DND-41 (cell line): ENCODE measurements around the gene TAS2R10.

ENCODE experiments used
- CTCF ChIP-seq: IDR thresholded peaks from 2 replicates; pipeline ENCODE4 v1.5.1; 2012; ENCODE audit warnings: borderline replicate concordance, low read length, moderate library complexity, mild to moderate bottlenecking; ENCODE audit not compliant: poor library complexity, severe bottlenecking; ENCODE audit errors: extremely low read depth
- EZH2 ChIP-seq: IDR thresholded peaks from 3 replicates; pipeline ENCODE4 v1.6.1; 2012; ENCODE audit warnings: borderline replicate concordance, low read depth, mild to moderate bottlenecking, moderate library complexity, low read length, inconsistent platforms; ENCODE audit not compliant: severe bottlenecking

- TF ChIP-seq EZH2 (no peak), CTCF (no peak)
These were observed 24.4 kb downstream of the TAS2R10 start for GRCh38 chr12:10801741-10802140.
